AG04449 (cell line): ENCODE results near the gene POU6F1.

Experiments used
- CTCF ChIA-PET: fragments of 350-600 bp; formaldehyde crosslinking; extraction: SDS; loops from one replicate; lab custom pipeline; 2021; ENCODE audit warnings: antibody characterized with exemption; lab: Yijun Ruan, JAX
- POLR2A ChIA-PET: fragments of 400-600, 350-600 bp; formaldehyde crosslinking; extraction: SDS; loops from one replicate; lab custom pipeline; 2020; ENCODE audit warnings: antibody characterized with exemption, inconsistent platforms; lab: Yijun Ruan, JAX
- DNase-seq: peaks from one replicate; pipeline ENCODE4 v3.0.0-alpha.2; 2010; ENCODE audit warnings: low read depth, low spot score
- H3K4me3 ChIP-seq: 2 replicates; pipeline ENCODE4 v1.5.1; 2011; ENCODE audit warnings: low read depth, mild to moderate bottlenecking, control low read depth, low read length
- TF ChIP-seq, protein P1 (sequence below): IDR thresholded peaks from one replicate; pipeline ENCODE4 v1.5.1; 2011; ENCODE audit warnings: mild to moderate bottlenecking, moderate library complexity, low read length, control low read depth, inconsistent platforms; ENCODE audit not compliant: insufficient read depth; ENCODE audit errors: missing control alignments

POU6F1 gene

DNA sequence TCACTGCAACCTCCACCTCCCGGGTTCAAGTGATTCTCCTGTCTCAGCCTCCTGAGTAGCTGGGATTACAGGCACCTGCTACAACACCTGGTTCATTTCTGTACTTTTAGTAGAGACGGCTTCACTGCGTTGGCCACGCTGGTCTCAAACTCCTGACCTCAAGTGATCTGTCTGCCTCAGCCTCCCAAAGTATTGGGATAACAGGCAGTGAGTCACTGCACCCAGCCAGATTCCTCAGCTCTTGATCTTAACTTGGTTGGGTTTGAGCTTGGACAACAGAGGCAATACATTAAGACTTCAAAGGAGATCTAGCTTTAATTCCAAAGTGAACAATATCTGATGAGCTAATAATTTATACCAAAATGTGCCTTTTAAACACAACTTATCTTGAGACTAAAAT lies 26.4 kb upstream of the POU6F1 start:
- TF ChIP-seq, protein P1, sequence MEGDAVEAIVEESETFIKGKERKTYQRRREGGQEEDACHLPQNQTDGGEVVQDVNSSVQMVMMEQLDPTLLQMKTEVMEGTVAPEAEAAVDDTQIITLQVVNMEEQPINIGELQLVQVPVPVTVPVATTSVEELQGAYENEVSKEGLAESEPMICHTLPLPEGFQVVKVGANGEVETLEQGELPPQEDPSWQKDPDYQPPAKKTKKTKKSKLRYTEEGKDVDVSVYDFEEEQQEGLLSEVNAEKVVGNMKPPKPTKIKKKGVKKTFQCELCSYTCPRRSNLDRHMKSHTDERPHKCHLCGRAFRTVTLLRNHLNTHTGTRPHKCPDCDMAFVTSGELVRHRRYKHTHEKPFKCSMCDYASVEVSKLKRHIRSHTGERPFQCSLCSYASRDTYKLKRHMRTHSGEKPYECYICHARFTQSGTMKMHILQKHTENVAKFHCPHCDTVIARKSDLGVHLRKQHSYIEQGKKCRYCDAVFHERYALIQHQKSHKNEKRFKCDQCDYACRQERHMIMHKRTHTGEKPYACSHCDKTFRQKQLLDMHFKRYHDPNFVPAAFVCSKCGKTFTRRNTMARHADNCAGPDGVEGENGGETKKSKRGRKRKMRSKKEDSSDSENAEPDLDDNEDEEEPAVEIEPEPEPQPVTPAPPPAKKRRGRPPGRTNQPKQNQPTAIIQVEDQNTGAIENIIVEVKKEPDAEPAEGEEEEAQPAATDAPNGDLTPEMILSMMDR: no peak
- ChIA-PET CTCF (interaction anchor here (1.3 to 2.5 kb wide), 4 partner anchors 9 to 107 kb away, joined by 3 to 11 read pairs (median 8); no protein-coding TSS in a partner anchor), POLR2A (interaction anchor here (1.2 kb wide), 1 partner anchor 27 kb away, joined by 3 read pairs; no protein-coding TSS in a partner anchor)
- no peak for DNase-seq
- no peak overlapping the region for H3K4me3 ChIP-seq

DNA sequence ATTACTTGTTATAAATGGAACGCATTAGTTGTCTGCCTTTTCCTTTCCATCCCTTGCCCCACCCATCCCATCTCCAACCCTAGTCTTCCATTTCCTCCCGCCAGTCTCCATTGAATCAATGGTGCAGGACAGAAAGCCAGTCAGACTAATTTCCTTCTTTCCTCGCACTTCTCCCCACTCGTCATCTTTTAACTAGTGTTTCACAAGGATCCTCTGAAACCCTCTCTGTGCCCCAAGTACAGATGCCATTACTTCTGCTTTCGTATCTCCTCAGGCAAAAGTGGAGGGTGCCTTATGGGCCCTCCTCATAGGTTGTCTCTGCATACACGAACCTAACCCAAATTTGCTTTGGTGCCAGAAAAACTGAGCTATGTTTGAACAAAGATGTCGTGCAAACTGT lies 25.0 kb upstream of the POU6F1 start:
- no peak for DNase-seq
- no peak overlapping the region for H3K4me3 ChIP-seq
- TF ChIP-seq, protein P1: no peak
- ChIA-PET POLR2A (interaction anchor here (0.7 kb wide), 1 partner anchor 66 kb away, joined by 3 read pairs; no protein-coding TSS in a partner anchor), CTCF (interaction anchor here (1.9 to 2.5 kb wide), 3 partner anchors 10 to 108 kb away, joined by 7 to 11 read pairs (median 8); no protein-coding TSS in a partner anchor)

DNA sequence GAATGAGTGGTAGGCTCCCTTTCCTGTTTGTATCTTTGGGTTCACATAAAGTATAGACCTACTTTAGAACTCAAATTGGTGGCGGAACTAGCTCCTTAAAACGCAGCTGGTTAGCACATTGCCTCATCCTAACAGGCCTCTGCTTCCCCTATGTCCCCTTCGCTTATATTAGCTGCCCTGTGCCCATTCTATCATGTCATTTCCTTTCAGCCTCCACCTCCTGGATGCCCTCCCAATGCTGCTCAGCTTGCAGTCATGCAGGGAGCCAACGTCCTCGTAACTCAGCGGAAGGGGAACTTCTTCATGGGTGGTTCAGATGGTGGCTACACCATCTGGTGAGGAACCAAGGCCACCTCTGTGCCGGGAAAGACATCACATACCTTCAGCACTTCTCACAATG lies 24.3 kb upstream of the POU6F1 start:
- CTCF ChIA-PET: interaction anchor here (0.9 to 1.2 kb wide), 2 partner anchors 99 to 101 kb away, joined by 3 to 4 read pairs; no protein-coding TSS in a partner anchor
- TF ChIP-seq, protein P1: no peak
- H3K4me3 ChIP-seq: no peak overlapping the region
- POLR2A ChIA-PET: no interaction called here
- no peak for DNase-seq

DNA sequence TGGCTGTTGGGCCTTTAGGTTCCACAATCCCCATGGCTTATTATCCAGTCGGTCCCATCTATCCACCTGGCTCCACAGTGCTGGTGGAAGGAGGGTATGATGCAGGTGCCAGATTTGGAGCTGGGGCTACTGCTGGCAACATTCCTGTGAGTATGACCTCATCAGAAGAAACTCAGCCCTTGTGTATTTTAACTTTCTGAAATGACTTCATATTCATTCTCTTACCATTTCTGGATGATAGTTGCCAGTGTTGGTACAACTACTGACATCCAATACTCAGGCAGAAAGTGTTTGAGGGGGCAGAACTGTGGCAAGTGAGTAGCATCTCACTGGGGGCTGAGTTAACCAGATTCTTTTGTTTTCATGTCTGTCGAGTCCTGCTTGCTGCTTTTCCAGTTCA lies 23.1 kb upstream of the POU6F1 start:
- no peak for DNase-seq
- no peak overlapping the region for H3K4me3 ChIP-seq
- TF ChIP-seq, protein P1: no peak
- CTCF ChIA-PET: interaction anchor here (0.8 to 1.1 kb wide), 3 partner anchors 10 to 100 kb away, joined by 3 to 4 read pairs (median 3); no protein-coding TSS in a partner anchor
- POLR2A ChIA-PET: interaction anchor here (1.2 to 1.6 kb wide), 2 partner anchors 23 to 86 kb away, joined by 4 read pairs; partner anchors contain the start of gene POU6F1

DNA sequence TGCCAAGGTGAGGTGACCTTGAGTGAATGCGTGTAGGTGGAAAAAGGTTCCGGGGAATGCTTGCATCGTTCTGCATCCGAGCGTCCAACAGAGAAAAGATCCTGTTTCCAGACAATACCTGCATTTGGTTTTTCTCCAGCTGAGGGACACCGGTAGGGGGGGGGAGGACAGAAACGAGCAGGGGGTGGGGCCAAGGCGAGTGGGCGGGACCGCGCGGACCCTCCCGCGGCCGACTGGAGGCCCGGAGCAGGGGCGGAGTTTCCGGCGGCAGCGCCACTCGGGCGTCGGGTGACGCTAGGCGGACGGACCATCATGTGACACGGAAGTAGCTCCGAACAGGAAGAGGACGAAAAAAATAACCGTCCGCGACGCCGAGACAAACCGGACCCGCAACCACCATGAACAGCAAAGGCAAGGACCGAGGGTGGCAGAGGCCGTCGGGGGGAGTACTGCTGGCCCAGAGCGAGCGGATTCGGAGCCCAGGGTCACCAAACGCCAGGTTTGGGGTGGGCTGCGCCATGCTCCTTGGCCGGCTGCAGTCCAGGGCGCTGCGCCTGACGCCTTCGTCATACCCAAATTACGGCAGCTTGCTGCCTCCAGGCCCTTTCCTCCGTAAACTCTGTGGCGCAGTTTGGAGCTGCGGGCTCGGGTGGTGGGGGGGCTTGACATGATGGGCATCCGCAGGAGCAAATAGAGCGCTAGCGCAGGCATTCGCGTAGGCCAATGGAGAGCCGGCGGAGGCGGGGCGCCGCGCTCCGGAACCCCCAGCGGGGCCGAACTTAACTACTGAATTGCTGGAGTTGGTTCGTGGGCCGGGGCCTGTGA lies 20.9 kb upstream of the POU6F1 start, which contains the start of gene DAZAP2:
Gene DAZAP2 (plus strand): TSS at position 317 of the 825 bp plus-strand sequence. CDS start 82 bp downstream, at position 399.
- ChIA-PET POLR2A (interaction anchor here (0.5 to 2.1 kb wide), 7 partner anchors 12 to 348 kb away, joined by 3 to 11 read pairs (median 6); partner anchors contain the start of genes CSRNP2, POU6F1 and SMAGP), CTCF (interaction anchor here (1.0 to 1.8 kb wide), 3 partner anchors 21 to 191 kb away, joined by 3 to 5 read pairs (median 3); no protein-coding TSS in a partner anchor)
- peak within 1 kb of the TSS; percentile 100 for H3K4me3 ChIP-seq
- TF ChIP-seq, protein P1: peak; percentile 13
- peak; percentile 54 for DNase-seq

DNA sequence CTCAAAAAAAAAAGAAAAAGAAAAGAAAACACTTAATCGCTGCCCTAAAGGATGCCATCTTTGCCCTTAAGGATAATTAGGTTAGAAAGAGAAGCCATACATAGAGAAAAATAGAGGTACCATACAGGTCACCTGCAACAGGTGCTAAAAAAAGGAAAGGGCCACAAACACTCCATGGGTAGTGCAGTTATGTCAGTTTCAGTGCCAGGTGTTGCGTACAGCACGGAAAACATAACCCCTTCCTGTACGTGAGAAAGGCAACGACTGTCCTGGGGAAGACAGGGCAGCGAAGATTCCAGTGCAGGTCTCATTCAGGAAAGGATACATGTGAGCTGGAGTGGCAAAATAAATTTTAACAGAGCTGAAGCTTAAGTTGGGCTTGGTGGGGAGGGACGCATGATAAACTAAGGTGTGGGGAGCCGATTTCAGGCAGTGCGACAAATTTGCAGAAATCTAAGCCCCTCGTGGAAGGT lies 20.2 kb upstream of the POU6F1 start:
- DNase-seq: no peak
- CTCF ChIA-PET: interaction anchor here (1.0 to 1.3 kb wide), 3 partner anchors 14 to 191 kb away, joined by 3 read pairs; no protein-coding TSS in a partner anchor

More for the DNA sequence above, 20.2 kb upstream of the POU6F1 start:
- H3K4me3 ChIP-seq: peak overlapping the region; percentile 100
- TF ChIP-seq, protein P1: no peak
- POLR2A ChIA-PET: interaction anchor here (0.5 to 2.1 kb wide), 7 partner anchors 13 to 349 kb away, joined by 3 to 11 read pairs (median 6); partner anchors contain the start of genes CSRNP2, POU6F1 and SMAGP
